ENCODE data around the gene S1PR2. TPM values are rescaled to one million over a fixed set of nuclear protein-coding genes. Genes with fewer than 3 reads are reported as not detected.

The S1PR2 gene
- total RNA-seq, 4 donors from 2014 or later = 7.7 to 10.1 (median 9.1) TPM

DNA sequence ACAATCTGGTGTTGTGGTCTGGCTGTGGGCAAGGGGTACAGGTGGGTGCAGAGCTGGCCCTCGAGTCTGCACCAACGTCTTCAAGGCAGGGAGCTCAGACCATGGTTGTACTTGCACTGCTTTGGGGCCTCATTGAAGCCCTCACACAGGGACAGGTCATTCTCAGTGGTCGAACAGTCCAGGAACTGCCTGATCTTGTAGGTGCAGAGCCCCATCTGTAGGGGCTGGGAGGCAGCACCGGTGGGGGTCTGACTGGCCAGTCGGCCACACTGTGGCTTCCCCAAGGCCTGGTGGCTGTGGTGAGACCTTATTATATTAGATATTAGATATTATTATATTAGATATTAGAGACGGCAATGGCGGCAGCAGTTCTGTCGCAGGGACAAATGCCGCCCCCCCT lies 14.0 kb downstream of the S1PR2 start:
- TF ChIP-seq, protein P1, sequence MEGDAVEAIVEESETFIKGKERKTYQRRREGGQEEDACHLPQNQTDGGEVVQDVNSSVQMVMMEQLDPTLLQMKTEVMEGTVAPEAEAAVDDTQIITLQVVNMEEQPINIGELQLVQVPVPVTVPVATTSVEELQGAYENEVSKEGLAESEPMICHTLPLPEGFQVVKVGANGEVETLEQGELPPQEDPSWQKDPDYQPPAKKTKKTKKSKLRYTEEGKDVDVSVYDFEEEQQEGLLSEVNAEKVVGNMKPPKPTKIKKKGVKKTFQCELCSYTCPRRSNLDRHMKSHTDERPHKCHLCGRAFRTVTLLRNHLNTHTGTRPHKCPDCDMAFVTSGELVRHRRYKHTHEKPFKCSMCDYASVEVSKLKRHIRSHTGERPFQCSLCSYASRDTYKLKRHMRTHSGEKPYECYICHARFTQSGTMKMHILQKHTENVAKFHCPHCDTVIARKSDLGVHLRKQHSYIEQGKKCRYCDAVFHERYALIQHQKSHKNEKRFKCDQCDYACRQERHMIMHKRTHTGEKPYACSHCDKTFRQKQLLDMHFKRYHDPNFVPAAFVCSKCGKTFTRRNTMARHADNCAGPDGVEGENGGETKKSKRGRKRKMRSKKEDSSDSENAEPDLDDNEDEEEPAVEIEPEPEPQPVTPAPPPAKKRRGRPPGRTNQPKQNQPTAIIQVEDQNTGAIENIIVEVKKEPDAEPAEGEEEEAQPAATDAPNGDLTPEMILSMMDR (IDR thresholded peaks at IDR 0.05; ENCODE audit: low read depth) = no peak

DNA sequence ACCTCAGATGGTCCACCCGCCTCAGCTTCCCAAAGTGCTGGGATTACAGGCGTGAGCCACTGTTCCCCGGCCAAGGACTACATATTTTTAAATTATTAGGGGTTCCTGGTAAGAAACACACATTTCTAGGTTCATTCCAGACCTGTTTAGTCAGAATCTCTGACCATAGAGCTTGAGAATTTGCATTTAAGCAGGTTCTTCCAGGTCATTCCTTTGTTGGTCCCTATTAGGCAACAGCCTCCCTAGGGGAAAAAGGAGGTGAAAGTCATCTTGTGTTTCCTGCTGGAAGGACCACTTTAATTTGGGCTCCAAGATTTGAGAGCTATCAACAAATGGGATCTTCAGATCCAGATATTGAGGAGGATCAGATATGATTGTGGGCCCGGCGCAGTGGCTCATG lies 16.3 kb downstream of the S1PR2 start:
- TF ChIP-seq, protein P1 (IDR thresholded peaks at IDR 0.05; ENCODE audit: low read depth) = no peak

GRCh38 chr19:10211691-10212090 lies 19.4 kb downstream of the S1PR2 start:
- TF ChIP-seq, protein P1 (IDR thresholded peaks at IDR 0.05; ENCODE audit: low read depth) = no peak

- TF ChIP-seq, protein P1 (IDR thresholded peaks at IDR 0.05; ENCODE audit: low read depth) = no peak
These were observed 20.1 kb downstream of the S1PR2 start for GRCh38 chr19:10211061-10211460.

DNA sequence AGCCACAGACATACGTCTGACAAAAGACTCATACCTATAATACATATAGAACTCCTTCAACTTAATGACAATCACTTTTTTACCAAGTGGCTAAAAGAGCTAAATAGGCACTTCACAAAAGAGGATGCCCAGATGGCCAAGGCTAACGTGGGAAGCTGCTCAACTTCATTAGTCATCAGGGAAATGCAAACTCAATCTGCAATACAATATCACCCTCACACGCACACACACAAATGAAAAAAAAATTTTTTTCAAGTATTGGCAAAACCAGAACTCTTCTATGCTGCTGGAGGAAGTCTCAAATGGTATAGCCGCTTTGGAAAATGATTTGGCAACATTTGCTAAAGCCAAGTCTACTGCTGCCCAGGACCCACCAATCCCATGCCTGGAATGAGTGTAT lies 21.8 kb downstream of the S1PR2 start:
- TF ChIP-seq, protein P1 (IDR thresholded peaks at IDR 0.05; ENCODE audit: low read depth) = no peak

DNA sequence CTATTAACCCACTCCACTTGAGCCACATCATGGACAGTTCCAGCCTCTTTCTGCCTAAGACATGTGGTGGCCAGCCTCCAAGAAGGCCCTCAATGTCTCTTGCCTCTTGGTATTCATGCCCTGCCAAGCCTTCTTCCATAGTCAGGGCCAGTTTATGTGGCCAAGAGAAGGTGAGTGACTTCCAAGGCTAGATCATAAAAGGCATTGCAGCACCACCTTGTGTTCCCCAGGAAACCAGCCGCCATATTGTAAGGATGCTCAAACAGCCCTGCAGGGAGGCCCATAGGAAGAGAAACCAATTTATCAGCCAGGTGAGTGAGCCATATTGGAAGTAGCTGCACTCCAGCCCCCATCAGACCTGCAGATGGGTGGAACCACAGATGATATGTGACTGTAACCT lies 24.1 kb downstream of the S1PR2 start:
- TF ChIP-seq, protein P1 (IDR thresholded peaks at IDR 0.05; ENCODE audit: low read depth) = no peak

DNA sequence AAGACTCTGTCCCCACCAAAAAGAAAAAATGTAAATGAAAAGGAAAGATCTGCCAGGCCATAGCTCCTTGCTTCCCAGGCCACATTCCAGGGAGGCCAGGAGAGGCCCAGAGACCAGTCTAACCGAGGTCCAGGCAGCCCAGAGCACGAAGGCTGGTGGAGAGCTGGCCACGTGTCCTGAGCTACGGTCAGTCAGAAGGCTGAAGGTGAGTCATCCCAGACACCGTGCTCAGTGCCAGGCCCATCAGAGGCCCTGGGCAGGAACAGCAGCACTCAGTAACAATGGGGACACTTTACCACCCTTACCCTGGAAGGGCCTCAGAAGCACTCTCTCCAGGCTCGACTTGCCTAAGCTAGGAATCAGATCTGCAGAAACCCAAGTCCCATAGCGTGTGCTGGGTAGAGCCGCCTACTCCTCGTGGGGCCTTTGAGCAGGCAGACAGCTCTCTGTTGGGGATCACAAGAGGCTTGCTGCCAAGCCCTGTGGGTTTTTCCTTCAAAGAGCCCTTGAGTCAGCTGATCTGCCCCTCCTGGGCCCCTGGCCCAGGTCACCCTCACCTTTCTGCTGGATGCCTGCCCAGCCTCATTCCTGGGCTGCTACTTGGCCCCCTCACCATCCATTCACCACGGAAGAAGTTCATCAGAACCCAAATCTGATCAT lies 24.8 kb downstream of the S1PR2 start:
- TF ChIP-seq, protein P1 (IDR thresholded peaks at IDR 0.05; ENCODE audit: low read depth) = no peak
